IPS-18c (cell line): ENCODE results near the gene NEGR1.

ENCODE experiments used
- H3K4me3 ChIP-seq: 2 replicates; pipeline ENCODE4 v1.7.0; 2013; ENCODE audit warnings: low read depth, mild to moderate bottlenecking, low read length, moderate library complexity; ENCODE audit not compliant: insufficient read depth
- H3K9me3 ChIP-seq: one replicate; pipeline ENCODE4 v1.6.1; 2013; ENCODE audit warnings: mild to moderate bottlenecking, low read length, moderate library complexity; ENCODE audit not compliant: control insufficient read depth, insufficient read depth

NEGR1 gene

DNA sequence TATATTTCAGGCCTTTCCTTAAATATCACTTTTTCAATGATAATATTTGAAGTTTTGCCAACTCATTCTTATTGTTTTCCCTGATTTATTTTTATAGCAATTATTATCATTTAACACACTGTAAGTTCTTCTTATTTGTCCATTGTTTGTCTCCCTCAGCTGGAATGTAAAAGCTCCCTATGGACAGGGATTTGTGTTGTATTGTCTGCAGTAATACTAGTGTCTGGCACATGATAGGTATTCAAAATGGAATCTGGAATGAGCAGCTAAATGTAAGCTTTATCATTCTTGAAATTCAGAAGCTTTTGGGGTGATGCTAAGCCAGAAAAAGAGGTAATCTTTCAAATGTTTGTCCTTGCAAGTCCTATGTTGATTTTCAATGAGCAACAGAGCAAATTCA lies 112.1 kb downstream of the NEGR1 start:
- no peak overlapping the region for H3K4me3 ChIP-seq
- no peaks in the 10 kb centered on the region for H3K9me3 ChIP-seq

- Histone ChIP-seq H3K9me3 (no peaks in the 10 kb centered on the region), H3K4me3 (no peak overlapping the region)
These were observed 115.9 kb downstream of the NEGR1 start for GRCh38 chr1:72166426-72166825.

GRCh38 chr1:72150508-72150907 lies 131.8 kb downstream of the NEGR1 start:
- no peaks in the 10 kb centered on the region for H3K9me3 ChIP-seq
- no peak overlapping the region for H3K4me3 ChIP-seq

DNA sequence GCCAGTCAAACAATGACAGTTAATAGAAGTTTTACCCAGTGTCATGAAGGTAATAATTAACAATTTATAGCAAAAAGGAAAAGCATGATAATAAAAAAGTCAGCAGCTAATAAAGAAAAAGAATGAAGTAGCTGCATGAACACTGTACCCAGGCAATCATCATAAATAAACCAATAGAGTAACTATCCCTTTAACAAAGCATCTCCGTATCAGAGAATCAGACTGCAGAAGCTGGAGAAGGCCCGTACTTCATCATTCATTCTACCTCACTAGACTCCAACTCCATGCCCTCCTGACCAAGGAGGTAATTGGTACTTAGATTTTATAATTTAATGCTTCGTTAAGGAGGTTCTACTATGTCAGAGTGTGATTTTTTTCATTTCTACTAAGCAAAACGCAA lies 140.5 kb downstream of the NEGR1 start:
- no peak overlapping the region for H3K4me3 ChIP-seq
- H3K9me3 ChIP-seq = no peaks in the 10 kb centered on the region

- H3K4me3 ChIP-seq = no peak overlapping the region
- no peaks in the 10 kb centered on the region for H3K9me3 ChIP-seq
These were observed 142.1 kb downstream of the NEGR1 start for GRCh38 chr1:72140222-72140621.

DNA sequence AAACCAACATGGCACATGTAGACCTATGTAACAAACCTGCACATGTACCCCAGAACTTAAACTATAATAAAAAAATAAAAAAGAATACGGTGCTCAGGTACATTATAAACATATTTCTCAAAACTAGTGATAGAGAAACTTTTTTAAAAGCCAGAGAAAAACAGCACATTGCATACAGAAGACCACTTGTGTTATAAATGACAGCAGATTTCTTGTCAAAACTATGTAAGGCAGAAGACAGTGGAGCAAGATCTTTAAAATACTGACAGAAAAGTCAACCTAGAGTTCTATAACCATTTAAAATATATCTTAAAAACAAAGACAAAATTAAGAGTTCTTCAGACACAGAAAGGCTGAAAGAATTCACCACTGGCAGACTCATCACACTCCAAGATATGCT lies 144.7 kb downstream of the NEGR1 start:
- Histone ChIP-seq H3K4me3 (no peak overlapping the region), H3K9me3 (no peaks in the 10 kb centered on the region)

DNA sequence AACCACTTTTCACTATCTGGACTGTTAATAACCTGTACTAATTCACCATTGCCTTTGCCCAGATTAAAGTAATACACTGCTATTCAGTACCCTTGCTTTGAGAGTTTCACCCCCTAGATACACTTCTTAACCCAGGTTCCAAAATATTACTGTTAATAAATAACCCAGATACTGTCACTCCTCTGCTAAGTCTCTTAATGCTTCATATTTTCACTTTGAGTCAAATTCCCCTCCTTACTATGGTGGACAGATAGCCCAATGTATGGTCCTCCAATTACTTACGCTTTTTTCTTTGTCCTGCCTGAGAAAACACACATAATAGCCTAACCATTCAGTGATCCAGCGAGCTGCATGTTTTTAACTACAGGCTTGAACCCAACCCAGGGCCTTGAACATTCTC lies 152.5 kb downstream of the NEGR1 start:
- no peaks in the 10 kb centered on the region for H3K9me3 ChIP-seq
- H3K4me3 ChIP-seq = no peak overlapping the region

DNA sequence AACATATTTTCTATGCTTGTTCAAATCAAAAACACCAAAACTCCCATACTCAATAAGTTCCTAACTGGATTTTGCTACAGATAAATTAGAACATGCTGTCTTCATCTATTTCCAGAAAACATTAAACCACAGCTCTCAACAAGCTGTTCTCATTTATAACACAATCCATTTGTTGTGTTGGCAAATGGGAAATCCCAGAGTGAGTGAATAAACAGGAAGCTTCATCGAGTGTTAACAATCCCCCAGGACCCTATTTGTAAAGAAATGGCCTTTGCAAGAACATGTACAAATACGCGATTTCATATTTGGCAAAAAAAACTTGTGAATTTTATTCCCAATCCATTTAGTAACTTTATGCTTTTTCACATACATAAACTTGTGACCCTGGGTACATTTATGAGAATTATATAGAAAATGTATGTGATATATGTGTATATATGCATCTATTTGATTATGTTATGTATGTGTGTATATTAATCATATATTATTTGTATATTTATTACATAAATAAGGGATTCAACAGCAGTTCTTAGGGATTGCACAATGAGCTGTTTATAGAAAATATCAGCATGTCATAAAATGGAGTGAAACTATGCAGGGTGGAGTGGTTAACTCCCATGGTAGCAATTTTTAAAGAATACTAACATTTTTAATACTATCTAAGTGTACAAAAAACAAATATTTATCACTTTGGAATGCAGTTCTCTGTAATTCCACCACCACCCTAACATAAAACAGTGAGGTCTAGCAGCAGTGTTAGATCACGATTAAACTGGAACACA lies 160.0 kb downstream of the NEGR1 start:
- Histone ChIP-seq H3K4me3 (no peak overlapping the region), H3K9me3 (no peaks in the 10 kb centered on the region)

GRCh38 chr1:72119491-72119890 lies 162.8 kb downstream of the NEGR1 start:
- H3K4me3 ChIP-seq = no peak overlapping the region
- no peaks in the 10 kb centered on the region for H3K9me3 ChIP-seq

GRCh38 chr1:72117621-72118020 lies 164.7 kb downstream of the NEGR1 start:
- no peak overlapping the region for H3K4me3 ChIP-seq
- H3K9me3 ChIP-seq = no peaks in the 10 kb centered on the region

GRCh38 chr1:72115290-72115689 lies 167.0 kb downstream of the NEGR1 start:
- H3K4me3 ChIP-seq = no peak overlapping the region

DNA sequence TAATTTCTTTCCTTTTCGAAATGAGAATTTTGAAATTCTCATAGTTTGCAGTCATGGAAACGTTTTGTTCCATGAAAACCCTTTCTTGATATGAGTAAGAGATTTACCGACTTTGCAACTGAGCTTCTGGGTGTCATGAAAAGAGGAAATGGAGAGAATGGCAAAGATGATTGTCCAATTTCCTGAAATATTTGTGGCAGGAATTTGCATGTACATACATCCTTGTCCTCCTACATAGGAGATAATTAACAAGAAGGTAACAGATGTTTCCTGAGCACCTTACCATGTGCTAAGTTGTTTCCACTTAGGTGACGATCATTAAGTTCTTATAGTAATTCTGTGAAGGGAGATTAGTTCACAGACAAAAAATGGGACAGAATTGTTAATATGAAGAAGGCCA lies 170.7 kb downstream of the NEGR1 start:
- Histone ChIP-seq H3K9me3 (no peaks in the 10 kb centered on the region), H3K4me3 (no peak overlapping the region)

More at GRCh38 chr1:72115290-72115689, 167.0 kb downstream of the NEGR1 start:
- H3K9me3 ChIP-seq = no peaks in the 10 kb centered on the region

- Histone ChIP-seq H3K4me3 (no peak overlapping the region), H3K9me3 (no peaks in the 10 kb centered on the region)
These were observed 172.4 kb downstream of the NEGR1 start for GRCh38 chr1:72109916-72110315.

GRCh38 chr1:72105201-72105600 lies 177.1 kb downstream of the NEGR1 start:
- no peak overlapping the region for H3K4me3 ChIP-seq
- H3K9me3 ChIP-seq = no peaks in the 10 kb centered on the region

DNA sequence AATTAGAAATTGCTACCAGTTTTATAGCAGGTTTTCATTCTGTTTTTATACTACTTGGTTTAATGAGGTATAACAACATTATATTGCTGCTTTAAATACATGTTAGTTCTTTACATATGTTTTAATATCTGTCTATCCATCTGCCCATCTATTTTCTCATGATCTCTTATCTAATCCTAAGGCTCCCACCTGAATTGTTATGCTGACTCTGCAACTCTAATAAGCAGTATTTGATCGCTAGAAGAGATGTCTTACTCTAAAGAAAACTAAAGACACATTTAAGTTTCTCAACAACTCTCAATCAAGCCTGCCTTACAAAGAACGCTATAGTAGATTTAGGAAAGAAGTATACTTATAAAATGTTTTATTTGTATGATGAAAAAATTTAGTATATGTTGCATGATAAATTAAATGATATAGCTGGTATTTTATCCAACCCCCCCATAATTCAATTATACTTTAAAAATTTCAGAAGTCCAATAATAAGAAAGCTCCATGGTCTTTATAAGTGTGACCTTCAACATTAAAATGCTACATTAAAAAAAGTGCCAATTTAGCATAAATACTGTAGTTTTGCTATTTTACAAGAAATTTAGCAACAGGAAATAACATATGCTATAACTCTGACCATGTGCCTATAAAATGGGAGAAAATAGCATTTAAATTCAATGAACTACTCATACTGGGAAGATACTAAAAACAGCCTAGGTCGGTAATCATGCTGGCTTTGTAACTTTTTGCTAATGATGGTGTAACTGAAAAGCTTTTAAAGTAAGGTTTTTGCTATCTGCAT lies 180.3 kb downstream of the NEGR1 start:
- H3K4me3 ChIP-seq = no peak overlapping the region
- H3K9me3 ChIP-seq = no peaks in the 10 kb centered on the region

GRCh38 chr1:72100771-72101170 lies 181.6 kb downstream of the NEGR1 start:
- Histone ChIP-seq H3K9me3 (no peaks in the 10 kb centered on the region), H3K4me3 (no peak overlapping the region)

GRCh38 chr1:72097851-72098570 lies 184.3 kb downstream of the NEGR1 start:
- no peak overlapping the region for H3K4me3 ChIP-seq
- no peaks in the 10 kb centered on the region for H3K9me3 ChIP-seq

- Histone ChIP-seq H3K4me3 (no peak overlapping the region), H3K9me3 (no peaks in the 10 kb centered on the region)
These were observed 188.1 kb downstream of the NEGR1 start for GRCh38 chr1:72094209-72094608.
